Measurements from ENCODE around the gene PHACTR4. TPM values are rescaled to one million over a fixed set of nuclear protein-coding genes. Genes with fewer than 3 reads are reported as not detected.
A peak's percentile ranks its signal among the peaks of the same experiment; 100 is the strongest.

PHACTR4 gene
- total and polyA plus RNA-seq, 9 of the 15 experiments (the other 6 are each of a cell fraction or from before 2014, with no cell fraction given): 6.4 to 43.6 (median 14.2) TPM

DNA sequence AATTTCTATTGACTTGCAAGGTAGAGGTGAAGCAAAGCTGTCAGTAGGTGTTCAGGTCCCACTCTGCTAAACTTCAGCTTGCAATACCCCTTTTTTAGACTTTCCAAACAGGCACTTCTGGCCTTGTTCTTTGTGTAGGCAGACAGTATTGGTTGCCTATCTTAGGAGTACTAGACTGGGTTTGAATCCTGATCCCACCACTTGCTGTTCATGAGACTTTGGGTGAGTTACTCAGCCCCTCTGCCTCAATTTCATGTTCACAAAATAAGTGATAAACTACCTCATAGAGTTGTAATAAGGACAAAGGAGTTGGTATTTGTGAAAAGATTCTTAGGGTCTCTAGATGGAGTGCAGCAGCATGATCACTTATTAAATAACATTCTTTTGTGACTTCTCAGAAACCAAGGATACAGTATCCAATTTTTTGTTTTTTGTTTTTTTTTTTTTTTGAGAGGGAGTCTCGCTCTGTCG, 141.5 kb downstream of the PHACTR4 start (continued):
- TF ChIP-seq, protein P1, sequence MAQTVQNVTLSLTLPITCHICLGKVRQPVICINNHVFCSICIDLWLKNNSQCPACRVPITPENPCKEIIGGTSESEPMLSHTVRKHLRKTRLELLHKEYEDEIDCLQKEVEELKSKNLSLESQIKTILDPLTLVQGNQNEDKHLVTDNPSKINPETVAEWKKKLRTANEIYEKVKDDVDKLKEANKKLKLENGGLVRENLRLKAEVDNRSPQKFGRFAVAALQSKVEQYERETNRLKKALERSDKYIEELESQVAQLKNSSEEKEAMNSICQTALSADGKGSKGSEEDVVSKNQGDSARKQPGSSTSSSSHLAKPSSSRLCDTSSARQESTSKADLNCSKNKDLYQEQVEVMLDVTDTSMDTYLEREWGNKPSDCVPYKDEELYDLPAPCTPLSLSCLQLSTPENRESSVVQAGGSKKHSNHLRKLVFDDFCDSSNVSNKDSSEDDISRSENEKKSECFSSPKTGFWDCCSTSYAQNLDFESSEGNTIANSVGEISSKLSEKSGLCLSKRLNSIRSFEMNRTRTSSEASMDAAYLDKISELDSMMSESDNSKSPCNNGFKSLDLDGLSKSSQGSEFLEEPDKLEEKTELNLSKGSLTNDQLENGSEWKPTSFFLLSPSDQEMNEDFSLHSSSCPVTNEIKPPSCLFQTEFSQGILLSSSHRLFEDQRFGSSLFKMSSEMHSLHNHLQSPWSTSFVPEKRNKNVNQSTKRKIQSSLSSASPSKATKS (CRISPR knock-in tag; IDR thresholded peaks at IDR 0.05): peak; percentile 74; the same call in 1 of the 2 replicates
- TF ChIP-seq RNF2 (IDR thresholded peaks at IDR 0.05) (no peak; the same call in 1 of the 2 replicates), ESRRA (IDR thresholded peaks at IDR 0.05; ENCODE audit: borderline replicate concordance, low read depth) (no peak), HDGF (IDR thresholded peaks at IDR 0.05) (no peak), HNRNPK (IDR thresholded peaks at IDR 0.05; ENCODE audit: low read depth, low read length, poor library complexity, severe bottlenecking) (no peak), DPF2 (IDR thresholded peaks at IDR 0.05) (no peak; the same call in 1 of the 2 replicates), CBX8 (IDR thresholded peaks at IDR 0.05; ENCODE audit: borderline replicate concordance, extremely low read depth, low read depth, low read length, poor library complexity, severe bottlenecking) (no peak), ZNF347 (CRISPR knock-in tag; IDR thresholded peaks at IDR 0.05; ENCODE audit: low read depth) (0 out of 2 replicates have a peak, but pooled peaks have one; percentile 42), U2AF1 (optimal IDR thresholded peaks at IDR 0.05; ENCODE audit: low read depth, low read length) (peak; percentile 51), CCAR2 (IDR thresholded peaks at IDR 0.05; ENCODE audit: low read depth, low read length) (no peak), PTRF (tag; IDR thresholded peaks at IDR 0.05) (no peak), CXXC5 (CRISPR knock-in tag; IDR thresholded peaks at IDR 0.05) (no peak), SMAD2 (IDR thresholded peaks at IDR 0.05; ENCODE audit: low read depth, low read length) (no peak), ZNF778 (CRISPR knock-in tag; IDR thresholded peaks at IDR 0.05) (no peak)
- TF ChIP-seq, protein P2, sequence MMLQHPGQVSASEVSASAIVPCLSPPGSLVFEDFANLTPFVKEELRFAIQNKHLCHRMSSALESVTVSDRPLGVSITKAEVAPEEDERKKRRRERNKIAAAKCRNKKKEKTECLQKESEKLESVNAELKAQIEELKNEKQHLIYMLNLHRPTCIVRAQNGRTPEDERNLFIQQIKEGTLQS (IDR thresholded peaks at IDR 0.05): no peak
- TF ChIP-seq, protein P2 (CRISPR knock-in tag; conservative IDR thresholded peaks at IDR 0.05): peak; percentile 16; the same call in 1 of the 2 replicates
- TF ChIP-seq, protein P3, sequence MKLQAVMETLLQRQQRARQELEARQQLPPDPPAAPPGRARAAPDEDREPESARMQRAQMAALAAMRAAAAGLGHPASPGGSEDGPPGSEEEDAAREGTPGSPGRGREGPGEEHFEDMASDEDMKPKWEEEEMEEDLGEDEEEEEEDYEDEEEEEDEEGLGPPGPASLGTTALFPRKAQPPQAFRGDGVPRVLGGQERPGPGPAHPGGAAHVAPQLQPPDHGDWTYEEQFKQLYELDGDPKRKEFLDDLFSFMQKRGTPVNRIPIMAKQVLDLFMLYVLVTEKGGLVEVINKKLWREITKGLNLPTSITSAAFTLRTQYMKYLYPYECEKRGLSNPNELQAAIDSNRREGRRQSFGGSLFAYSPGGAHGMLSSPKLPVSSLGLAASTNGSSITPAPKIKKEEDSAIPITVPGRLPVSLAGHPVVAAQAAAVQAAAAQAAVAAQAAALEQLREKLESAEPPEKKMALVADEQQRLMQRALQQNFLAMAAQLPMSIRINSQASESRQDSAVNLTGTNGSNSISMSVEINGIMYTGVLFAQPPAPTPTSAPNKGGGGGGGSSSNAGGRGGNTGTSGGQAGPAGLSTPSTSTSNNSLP (IDR thresholded peaks at IDR 0.05; ENCODE audit: borderline replicate concordance, low read depth, low read length): no peak
- TF ChIP-seq, protein P4, sequence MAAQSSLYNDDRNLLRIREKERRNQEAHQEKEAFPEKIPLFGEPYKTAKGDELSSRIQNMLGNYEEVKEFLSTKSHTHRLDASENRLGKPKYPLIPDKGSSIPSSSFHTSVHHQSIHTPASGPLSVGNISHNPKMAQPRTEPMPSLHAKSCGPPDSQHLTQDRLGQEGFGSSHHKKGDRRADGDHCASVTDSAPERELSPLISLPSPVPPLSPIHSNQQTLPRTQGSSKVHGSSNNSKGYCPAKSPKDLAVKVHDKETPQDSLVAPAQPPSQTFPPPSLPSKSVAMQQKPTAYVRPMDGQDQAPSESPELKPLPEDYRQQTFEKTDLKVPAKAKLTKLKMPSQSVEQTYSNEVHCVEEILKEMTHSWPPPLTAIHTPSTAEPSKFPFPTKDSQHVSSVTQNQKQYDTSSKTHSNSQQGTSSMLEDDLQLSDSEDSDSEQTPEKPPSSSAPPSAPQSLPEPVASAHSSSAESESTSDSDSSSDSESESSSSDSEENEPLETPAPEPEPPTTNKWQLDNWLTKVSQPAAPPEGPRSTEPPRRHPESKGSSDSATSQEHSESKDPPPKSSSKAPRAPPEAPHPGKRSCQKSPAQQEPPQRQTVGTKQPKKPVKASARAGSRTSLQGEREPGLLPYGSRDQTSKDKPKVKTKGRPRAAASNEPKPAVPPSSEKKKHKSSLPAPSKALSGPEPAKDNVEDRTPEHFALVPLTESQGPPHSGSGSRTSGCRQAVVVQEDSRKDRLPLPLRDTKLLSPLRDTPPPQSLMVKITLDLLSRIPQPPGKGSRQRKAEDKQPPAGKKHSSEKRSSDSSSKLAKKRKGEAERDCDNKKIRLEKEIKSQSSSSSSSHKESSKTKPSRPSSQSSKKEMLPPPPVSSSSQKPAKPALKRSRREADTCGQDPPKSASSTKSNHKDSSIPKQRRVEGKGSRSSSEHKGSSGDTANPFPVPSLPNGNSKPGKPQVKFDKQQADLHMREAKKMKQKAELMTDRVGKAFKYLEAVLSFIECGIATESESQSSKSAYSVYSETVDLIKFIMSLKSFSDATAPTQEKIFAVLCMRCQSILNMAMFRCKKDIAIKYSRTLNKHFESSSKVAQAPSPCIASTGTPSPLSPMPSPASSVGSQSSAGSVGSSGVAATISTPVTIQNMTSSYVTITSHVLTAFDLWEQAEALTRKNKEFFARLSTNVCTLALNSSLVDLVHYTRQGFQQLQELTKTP (IDR thresholded peaks at IDR 0.05; ENCODE audit: low read depth in 1 of 2, partially characterized antibody in 2 of 2): no peak

Data from K562 (cell line).